GM13976 (cell line): ENCODE results near the gene HDGFL3.
A peak's percentile ranks its signal among the peaks of the same experiment; 100 is the strongest.

Experiments used
- DNase-seq: peaks from one replicate; pipeline ENCODE4 v3.0.0; 2012; ENCODE audit warnings: low spot score
- in situ Hi-C: fragments of 300-500 bp; cut with MboI; formaldehyde crosslinking; loops from one replicate; pipeline ENCODE4 v1.12.0; 2022; ENCODE audit warnings: low sequenced_read_pairs, mixed read lengths, inconsistent platforms; ENCODE audit not compliant: unreplicated experiment
- TF ChIP-seq, protein P1 (sequence below): IDR thresholded peaks from 2 replicates; pipeline ENCODE4 v1.5.1; 2012; ENCODE audit warnings: borderline replicate concordance, mild to moderate bottlenecking; ENCODE audit not compliant: insufficient read depth; ENCODE audit errors: extremely low read depth, missing control alignments, control extremely low read depth

Gene HDGFL3

DNA sequence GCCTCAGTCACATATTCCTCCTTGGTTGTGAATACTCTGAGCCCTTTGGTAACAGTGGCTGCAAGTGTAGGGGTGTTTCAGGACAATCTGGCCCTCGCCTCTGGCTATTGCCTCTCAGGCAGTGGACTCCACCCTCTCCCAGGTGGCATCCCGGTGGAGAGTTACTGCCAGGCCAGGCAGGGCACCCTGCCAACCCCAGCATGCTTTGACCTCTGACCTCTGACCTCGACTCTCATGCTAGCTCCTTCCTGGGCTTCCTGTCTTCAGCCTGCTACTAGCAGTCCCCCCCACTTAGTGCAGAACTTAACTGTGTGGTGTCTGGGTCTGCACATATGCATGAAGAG lies 94.7 kb downstream of the HDGFL3 start:
- DNase-seq = no peak
- in situ Hi-C loops = no loop called here
- TF ChIP-seq, protein P1, sequence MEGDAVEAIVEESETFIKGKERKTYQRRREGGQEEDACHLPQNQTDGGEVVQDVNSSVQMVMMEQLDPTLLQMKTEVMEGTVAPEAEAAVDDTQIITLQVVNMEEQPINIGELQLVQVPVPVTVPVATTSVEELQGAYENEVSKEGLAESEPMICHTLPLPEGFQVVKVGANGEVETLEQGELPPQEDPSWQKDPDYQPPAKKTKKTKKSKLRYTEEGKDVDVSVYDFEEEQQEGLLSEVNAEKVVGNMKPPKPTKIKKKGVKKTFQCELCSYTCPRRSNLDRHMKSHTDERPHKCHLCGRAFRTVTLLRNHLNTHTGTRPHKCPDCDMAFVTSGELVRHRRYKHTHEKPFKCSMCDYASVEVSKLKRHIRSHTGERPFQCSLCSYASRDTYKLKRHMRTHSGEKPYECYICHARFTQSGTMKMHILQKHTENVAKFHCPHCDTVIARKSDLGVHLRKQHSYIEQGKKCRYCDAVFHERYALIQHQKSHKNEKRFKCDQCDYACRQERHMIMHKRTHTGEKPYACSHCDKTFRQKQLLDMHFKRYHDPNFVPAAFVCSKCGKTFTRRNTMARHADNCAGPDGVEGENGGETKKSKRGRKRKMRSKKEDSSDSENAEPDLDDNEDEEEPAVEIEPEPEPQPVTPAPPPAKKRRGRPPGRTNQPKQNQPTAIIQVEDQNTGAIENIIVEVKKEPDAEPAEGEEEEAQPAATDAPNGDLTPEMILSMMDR = no peak

DNA sequence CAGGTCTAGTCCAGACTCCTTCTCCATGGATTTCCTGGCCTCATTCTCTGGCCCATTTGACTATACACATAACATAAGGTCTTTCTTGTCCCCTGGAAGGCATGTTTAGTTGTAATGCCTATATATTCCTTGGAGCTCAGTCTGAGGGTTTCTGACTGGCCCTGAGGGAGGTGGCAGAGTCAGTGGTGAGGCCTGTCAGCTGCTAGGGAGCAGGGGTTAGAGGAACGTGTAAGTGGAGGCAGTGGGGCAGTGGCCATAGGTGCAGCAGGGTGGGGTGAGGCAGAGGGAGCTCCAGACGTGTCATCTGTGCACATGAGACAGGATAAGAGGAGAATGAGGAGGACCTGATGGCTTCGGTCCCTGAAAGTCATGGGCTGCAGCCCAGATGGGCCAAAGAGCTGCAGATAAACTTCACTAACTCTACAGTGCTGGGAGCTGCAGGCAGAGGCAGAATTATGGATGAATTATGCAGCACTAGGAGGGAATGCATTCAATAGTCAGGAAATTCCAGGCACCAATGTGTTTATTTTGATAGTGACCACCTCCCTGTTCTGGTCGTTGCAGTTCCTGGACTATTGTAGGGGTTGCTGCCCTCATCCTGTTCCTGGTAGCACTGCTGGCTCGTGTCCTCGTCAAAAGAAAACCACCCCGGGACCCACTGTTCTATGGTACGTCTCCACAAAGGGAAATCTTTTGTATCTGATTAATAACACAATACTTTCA lies 95.2 kb downstream of the HDGFL3 start:
- in situ Hi-C loops = no loop called here
- TF ChIP-seq, protein P1 = no peak
- DNase-seq = no peak

DNA sequence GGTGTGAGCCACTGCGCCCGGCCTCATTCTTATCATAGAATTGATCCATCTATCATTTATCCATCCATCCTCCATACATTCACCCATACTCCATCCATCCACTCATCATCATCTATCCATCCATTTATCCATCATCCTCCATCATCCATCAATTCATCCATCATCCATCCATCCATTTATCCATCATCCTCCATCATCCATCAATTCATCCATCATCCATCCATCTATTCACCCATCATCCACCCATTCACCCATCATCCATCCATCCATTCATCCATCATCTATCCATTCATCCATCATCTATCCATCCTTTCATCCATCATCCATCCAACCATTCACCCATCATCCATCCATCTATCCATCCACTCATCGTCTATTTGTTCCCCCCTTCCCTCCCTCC lies 96.5 kb downstream of the HDGFL3 start:
- TF ChIP-seq, protein P1 = no peak
- DNase-seq = no peak
- in situ Hi-C loops = no loop called here

DNA sequence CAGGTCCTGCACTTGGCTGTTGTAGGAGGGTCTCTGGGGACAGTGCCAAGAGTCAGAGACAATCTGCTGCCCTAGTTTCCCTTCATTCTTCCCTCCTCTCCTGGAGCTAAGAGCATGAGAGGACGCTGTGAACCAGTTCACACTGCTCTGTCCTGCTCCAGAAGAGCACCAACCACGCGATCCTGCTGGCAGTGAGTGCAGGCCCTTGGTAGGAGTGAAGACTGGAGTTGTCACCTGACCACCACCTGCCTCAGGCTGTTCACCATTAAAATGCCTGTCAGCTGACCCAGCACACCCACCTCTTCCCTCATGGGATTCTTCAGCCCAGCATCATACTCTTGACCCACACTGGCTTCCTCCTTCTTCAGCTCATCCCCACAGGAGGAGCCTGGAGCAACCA lies 97.2 kb downstream of the HDGFL3 start:
- DNase-seq = no peak
- in situ Hi-C loops = no loop called here
- TF ChIP-seq, protein P1 = no peak

DNA sequence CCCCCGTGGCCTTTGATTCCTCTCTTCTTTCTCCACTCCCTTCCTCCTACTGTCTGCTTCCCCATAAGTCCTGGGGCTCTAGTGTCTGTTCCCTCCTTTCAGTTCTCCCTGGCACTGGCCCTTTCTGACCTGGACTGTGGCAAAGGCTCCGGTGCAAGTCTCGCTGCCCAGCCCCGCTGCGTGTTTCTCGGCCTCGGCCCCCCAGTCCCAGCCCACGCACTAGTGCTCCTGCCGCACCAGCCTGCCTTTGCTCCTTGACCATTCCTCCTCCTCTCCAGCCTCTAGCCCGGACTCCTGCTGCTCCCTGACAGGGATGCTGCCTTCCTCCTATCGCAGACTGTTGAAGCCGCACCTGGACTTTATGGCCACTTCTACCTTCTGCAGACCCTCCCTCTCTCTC lies 98.1 kb downstream of the HDGFL3 start:
- TF ChIP-seq, protein P1 = no peak
- no peak for DNase-seq
- in situ Hi-C loops = no loop called here

DNA sequence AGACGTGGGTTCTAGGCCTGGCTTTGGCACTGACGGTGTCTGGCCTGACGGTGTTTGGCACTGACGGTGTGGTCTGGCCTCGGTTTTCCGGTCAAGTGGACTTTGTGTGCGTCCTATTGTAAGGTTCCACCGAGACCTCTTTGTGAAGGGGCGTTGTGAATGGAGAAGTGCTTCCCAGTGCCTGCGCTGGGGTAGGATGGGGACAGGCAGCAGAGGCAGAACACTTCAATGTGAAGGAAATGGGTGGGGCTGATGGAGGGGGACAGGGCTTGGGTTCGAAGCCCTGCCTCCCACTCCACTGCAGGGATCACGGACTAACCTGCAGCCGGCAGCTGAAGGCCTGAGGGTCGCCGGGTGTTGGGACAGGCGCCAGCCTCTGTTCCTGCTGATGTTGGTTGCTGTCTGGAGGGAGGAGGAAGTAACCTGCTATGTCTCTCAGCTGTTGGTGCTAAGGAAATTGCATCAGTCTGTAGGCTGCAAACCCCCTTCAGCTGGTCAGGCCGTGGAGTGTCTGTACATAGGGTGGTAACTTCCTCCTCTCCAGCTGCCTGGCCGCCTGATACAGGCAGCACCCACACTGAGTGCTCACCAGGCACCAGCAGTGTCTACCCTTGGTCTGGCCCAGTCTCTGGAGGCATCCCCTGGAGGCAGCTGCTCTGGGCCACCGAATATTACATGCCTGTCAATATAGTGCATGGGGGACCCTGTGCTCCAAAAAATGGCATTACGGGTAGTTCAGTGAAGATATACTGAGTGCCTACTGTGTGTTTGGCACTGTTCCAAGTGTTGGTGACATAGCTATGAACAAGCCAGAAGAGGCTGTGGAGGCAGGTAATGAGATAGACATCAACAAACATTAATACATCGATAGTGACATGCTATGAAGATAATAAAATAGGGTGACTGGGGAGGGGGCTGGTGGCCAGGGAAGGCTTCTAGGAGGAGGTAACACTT lies 99.1 kb downstream of the HDGFL3 start:
- DNase-seq = peak; percentile 62
- in situ Hi-C loops = no loop called here

More for the DNA sequence above, 99.1 kb downstream of the HDGFL3 start:
- TF ChIP-seq, protein P1 = no peak
